RWPE2 (cell line): ENCODE measurements around the gene TLE2.

Source experiments
- ATAC-seq: fragments of 200-7000 bp; cut with Tn5 transposase; 3 replicates; pipeline ENCODE4 v1.9.1; 2021; ENCODE audit warnings: low read depth
- DNase-seq: peaks from one replicate; pipeline ENCODE4 v3.0.0-alpha.2; 2020; ENCODE audit warnings: low spot score
- H3K27ac ChIP-seq: fragments of 450-650 bp; 2 replicates; pipeline ENCODE4 v1.5.1; 2017; ENCODE audit warnings: mild to moderate bottlenecking; ENCODE audit not compliant: poor library complexity, severe bottlenecking
- H3K27me3 ChIP-seq: fragments of 250-450 bp; sonication (Bioruptor Pico); 2 replicates; pipeline ENCODE4 v1.5.1; 2021; ENCODE audit warnings: mild to moderate bottlenecking, moderate library complexity; ENCODE audit not compliant: insufficient read depth, poor library complexity, severe bottlenecking
- H3K36me3 ChIP-seq: fragments of 250-450 bp; sonication (Bioruptor Pico); 2 replicates; pipeline ENCODE4 v1.5.1; 2020; ENCODE audit warnings: low read depth, mild to moderate bottlenecking, moderate library complexity
- H3K4me1 ChIP-seq: fragments of 250-450 bp; sonication (Bioruptor Pico); 2 replicates; pipeline ENCODE4 v1.5.1; 2021; ENCODE audit warnings: mild to moderate bottlenecking, moderate library complexity; ENCODE audit not compliant: insufficient read depth, poor library complexity, severe bottlenecking
- H3K4me3 ChIP-seq: fragments of 250-450 bp; sonication (Bioruptor Pico); 2 replicates; pipeline ENCODE4 v1.5.1; 2021; ENCODE audit warnings: mild to moderate bottlenecking, moderate library complexity; ENCODE audit not compliant: severe bottlenecking
- H3K9me3 ChIP-seq: fragments of 250-450 bp; sonication (Bioruptor Pico); 2 replicates; pipeline ENCODE4 v1.5.1; 2021; ENCODE audit warnings: mild to moderate bottlenecking, moderate library complexity; ENCODE audit not compliant: severe bottlenecking
- CTCF ChIP-seq: fragments of 450-650 bp; IDR thresholded peaks from one replicate; pipeline ENCODE4 v1.5.1; 2017; ENCODE audit warnings: mild to moderate bottlenecking, moderate library complexity; ENCODE audit not compliant: poor library complexity, severe bottlenecking

Gene TLE2

GRCh38 chr19:3003046-3003445, 26.0 kb downstream of the TLE2 start:
- H3K9me3 ChIP-seq: no peaks in the 10 kb centered on the region
- H3K4me3 ChIP-seq: no peak overlapping the region
- H3K36me3 ChIP-seq: no peaks in the 10 kb centered on the region
- no peak for ATAC-seq
- H3K27me3 ChIP-seq: no peaks in the 10 kb centered on the region
- no peak for TF ChIP-seq CTCF
- no peak overlapping the region for H3K27ac ChIP-seq
- H3K4me1 ChIP-seq: no peaks in the 10 kb centered on the region
- no peak for DNase-seq

GRCh38 chr19:3001235-3001800, 27.8 kb downstream of the TLE2 start:
- ATAC-seq: no peak
- Histone ChIP-seq H3K27me3 (no peaks in the 10 kb centered on the region), H3K36me3 (no peaks in the 10 kb centered on the region)

GRCh38 chr19:2998642-2999041, 30.4 kb downstream of the TLE2 start:
- DNase-seq (no peak), ATAC-seq (no peak)
- no peaks in the 10 kb centered on the region for H3K36me3 ChIP-seq
- no peak for TF ChIP-seq CTCF
- H3K27me3 ChIP-seq: no peaks in the 10 kb centered on the region
- H3K4me3 ChIP-seq: no peak overlapping the region
- H3K9me3 ChIP-seq: no peaks in the 10 kb centered on the region
- no peaks in the 10 kb centered on the region for H3K4me1 ChIP-seq
- H3K27ac ChIP-seq: no peak overlapping the region

More at GRCh38 chr19:3001235-3001800, 27.8 kb downstream of the TLE2 start:
- no peak overlapping the region for H3K4me3 ChIP-seq
- H3K27ac ChIP-seq: no peak overlapping the region
- no peaks in the 10 kb centered on the region for H3K4me1 ChIP-seq
- DNase-seq: no peak
- TF ChIP-seq CTCF: no peak
- H3K9me3 ChIP-seq: no peaks in the 10 kb centered on the region

GRCh38 chr19:2997720-2998119, 31.4 kb downstream of the TLE2 start:
- ATAC-seq: no peak
- H3K4me1 ChIP-seq: no peaks in the 10 kb centered on the region
- DNase-seq: no peak
- H3K27me3 ChIP-seq: no peaks in the 10 kb centered on the region
- H3K4me3 ChIP-seq: no peak overlapping the region
- H3K27ac ChIP-seq: no peak overlapping the region
- H3K36me3 ChIP-seq: no peaks in the 10 kb centered on the region
- no peak for TF ChIP-seq CTCF
- no peaks in the 10 kb centered on the region for H3K9me3 ChIP-seq

- Histone ChIP-seq H3K27ac (no peak overlapping the region), H3K9me3 (no peaks in the 10 kb centered on the region), H3K4me1 (no peaks in the 10 kb centered on the region), H3K27me3 (no peaks in the 10 kb centered on the region), H3K4me3 (no peak overlapping the region), H3K36me3 (no peaks in the 10 kb centered on the region)
- DNase-seq (no peak), ATAC-seq (no peak)
- TF ChIP-seq CTCF: no peak
These were observed 34.4 kb downstream of the TLE2 start for GRCh38 chr19:2994588-2995131.
